Stimulated activated CD4-positive, alpha-beta T cell treated with anti-CD3 and anti-CD28 coated beads, Interleukin-1b, Interleukin-23, amount 100 ng/mL, for 1 hour (primary cell): ENCODE data around the gene GNA12.

Source experiments
- DNase-seq, 2 donors: peaks; one replicate each; pipeline ENCODE4 v3.0.0-alpha.2; 2020; ENCODE audit warnings: low read depth in 2 of 2

Gene GNA12

DNA sequence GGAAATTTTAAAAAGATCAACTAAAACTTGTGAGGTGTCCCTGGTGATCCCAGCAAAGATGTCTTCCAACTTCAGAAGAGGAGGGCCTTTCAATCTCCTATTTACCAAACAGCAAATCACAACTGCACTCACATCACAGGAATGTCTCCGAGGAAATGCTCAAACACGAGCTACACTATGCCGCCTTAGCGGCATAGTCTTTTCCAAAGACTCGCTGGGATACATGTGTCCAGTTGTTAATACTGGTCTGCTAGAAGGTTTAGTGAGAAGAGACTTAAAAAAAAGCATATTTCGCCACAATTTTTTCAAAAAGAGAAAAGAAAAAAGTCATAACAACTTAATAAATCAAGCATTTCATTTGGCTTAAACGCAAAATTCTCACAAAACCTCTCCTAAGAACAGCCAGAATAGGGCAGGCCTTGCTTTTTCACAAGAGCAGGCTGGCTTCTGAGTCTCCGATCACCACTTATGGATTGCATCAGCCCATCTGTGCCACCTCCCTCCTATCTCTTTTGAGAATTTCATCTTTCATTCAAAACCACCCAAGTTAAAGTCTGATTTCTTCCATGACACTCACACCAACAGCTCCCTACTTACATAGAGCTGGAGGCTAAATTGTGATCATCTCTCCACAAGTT, 66.1 kb downstream of the GNA12 start:
- DNase-seq, result no peak

DNA sequence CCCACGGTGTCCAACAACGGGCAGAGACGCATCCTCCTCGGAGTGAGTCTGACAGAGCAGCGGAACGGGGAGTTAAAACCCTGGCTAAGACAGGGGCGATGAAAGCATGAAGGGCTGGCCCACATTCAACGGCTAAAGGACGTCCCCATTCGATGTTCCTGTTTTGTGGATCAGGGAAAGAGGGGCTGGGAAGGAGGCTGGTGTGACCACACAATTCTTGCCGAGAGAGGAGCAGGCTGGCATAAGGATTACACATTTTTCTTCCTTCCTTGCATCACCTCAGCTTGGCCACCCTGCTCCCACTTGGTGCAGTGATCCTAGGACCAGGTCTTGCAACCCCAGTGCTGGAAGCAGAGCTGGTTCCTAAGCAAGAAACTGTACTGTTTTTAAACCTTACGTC, 67.7 kb downstream of the GNA12 start:
- DNase-seq, result no peak

DNA sequence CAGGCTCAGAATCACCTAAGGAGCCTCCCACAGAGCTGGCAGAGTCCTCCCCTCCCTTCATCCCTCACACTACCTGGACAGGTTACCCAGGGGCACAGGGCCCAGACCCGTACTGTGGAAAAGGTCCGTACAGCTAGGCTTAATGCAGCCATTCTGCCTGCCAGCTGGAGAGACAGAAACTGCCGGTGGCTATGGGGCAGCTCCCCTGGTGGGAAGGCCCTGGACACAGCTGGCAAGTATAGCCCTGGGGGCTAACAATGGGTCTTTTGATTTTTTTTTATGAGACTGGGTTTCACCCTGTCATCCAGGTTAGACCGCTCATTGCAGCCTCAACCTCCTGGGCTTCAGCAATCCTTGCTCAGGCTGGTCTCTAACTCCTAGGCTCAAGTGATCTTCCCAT, 68.3 kb downstream of the GNA12 start:
- DNase-seq, result no peak

DNA sequence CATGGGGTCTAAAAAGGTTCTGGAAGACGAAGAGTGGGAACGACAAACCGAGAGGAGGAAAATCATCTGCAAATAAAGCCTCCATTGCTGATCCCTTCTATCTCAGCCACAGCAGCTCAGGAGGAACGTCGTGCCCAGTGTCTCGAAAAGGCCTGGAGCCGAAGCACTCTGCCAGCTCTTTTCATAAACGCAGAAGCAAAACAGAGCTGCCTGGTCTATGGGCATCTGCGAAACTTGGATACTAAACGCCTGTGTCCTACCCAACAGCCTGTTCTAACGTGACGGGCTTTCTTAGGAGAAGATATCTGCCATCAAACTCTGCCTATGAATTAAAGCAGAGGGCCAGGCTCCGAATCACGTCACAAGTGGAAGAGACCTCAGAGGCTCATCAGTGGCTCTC, 68.7 kb downstream of the GNA12 start:
- DNase-seq, result no peak

DNA sequence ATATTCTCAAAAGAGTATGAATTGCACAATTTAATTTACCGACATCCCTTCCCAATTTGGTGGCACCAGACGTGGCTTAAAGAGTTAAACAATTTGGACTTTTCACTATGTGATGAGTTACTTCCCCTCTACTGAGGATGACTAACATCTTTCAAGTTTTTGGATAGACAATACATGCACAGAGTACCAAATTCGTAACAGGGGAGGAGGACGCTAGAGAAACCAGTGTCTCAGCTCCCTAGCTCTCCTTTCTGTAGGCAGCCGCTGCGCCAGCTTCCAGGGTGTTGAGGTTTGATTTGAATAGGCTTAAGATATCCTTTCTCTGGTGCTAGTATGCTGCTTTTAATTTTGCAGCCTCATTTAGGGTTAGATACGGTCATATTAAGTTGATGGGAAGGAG, 69.2 kb downstream of the GNA12 start:
- DNase-seq, result no peak

DNA sequence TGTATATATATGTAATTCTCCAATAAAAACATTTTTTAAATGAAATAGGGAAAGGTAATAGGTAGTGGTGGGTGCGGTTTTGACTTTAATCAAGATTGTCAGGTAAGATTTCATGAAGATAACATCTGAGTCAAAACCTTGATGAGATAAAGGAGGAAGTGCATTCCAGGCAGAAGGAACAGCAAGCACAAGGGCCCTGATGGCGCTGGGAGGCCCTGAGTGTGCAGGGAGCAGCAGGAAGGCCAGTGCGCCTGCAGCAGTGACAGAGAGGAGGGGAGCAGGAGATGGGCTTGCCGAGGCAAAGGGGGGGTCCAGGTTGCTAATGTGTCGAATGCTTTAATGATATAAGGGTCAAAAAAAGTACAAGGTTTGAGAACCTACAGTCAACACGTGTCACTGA, 69.8 kb downstream of the GNA12 start:
- DNase-seq, result no peak

DNA sequence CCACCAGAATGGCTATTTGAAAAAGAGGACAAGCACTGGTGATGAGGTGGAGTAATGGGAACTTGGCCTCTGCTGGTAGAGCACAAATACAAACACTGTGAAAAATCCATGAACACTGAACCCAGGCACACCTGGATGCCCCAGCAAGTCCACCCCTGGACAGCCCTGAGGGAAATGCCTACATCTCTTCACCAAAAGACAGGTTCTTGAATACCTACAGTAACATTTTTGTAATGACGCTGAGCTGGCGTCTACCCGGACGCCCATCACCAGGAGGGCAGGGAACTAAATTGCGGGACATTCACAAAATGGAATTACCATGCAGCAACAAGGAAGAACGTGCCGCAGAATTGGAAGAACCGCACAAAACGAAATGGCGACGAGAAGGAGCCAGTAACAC, 70.5 kb downstream of the GNA12 start:
- no peak for DNase-seq

DNA sequence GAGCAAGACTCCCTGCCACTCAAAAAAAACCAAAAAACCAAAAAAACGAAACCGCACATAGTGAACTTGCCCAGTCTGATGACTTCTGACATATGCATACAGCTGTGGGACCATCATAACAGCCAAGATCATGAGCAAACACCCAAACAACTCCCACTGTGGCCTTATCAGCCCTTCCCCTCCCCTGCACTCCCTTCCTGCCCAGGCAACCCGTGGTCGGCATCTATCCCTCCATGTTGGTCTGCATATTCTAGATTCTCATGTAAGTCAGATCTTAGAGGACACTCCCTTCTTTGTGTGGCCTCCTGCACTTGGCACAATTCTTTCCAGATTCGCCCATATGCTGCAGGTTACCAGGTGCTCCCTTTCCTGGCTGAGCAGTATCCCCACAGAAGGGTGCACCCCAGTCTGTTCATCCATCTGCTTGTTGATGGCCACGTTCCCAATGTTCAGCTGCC, 72.8 kb downstream of the GNA12 start:
- no peak for DNase-seq

DNA sequence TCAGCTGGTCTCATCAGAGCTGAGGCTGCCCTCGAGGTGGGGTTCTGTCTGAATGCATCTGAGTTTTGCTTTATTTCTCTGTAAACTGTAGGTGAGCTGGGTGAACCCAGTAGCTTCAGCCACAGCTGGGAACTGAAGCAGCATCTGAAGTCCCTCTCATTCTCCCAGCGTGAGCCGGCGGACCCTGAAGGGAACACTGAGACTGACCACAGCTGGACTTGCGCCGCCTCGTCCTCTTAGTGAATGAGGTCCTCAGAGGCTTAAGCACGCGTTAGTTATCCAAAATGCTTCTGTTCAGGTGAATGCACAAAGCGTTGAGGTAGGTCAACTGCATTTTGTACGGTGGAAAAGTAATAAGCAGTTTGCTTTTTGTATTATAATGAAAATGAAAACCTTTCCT, 79.5 kb downstream of the GNA12 start:
- DNase-seq, result no peak

DNA sequence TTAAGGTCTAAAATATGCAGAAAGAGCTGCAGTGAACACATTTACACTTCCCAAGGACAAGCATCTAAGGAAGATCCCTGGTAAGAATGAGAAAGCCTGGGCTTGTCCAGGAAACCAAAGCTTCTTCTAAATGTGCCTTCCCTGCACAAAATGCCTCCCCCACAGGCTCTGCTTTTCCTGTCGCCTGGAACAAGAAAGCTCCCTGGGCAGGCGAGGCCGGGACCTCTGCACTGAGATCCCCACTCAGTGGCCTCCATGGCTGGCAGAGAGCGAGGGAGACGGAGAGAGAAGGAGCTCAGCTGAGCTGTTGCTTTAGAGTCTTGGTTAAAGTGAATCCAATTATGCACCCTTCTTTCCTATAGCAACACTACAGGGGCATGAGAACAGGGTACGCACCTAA, 80.5 kb downstream of the GNA12 start:
- no peak for DNase-seq

DNA sequence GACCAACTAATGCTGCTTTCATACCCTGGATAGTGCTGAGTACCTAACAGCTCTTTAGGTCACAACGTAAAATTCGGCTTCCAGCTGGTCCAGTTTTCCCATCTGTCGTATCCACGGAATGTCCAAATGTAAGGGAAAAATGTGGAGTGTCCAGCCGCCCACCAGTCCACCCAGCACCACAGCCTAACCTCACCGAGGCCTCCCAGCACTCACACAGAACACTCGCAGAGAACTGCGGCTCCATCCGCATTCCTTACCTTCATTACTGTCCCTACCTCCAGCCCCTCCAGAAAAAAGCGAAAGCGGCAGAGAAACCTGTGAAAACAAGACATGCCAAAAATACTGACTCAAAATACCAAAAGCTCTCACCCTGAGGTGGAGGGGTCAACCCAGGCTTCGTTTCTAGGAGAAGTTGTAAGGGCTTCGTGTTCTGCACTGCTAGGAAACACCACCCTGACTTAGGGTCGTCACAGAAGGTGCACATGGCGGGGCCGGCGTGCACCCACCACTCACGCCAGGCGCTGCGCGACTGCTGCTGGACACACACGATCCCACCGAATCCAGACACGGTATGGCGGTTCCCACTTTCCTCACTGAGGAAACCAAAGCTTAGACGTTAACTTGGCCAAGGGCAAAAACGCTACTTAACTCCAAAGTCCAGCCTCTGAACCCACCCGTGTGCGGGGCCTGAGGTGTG, 82.2 kb downstream of the GNA12 start:
- DNase-seq, result no peak

DNA sequence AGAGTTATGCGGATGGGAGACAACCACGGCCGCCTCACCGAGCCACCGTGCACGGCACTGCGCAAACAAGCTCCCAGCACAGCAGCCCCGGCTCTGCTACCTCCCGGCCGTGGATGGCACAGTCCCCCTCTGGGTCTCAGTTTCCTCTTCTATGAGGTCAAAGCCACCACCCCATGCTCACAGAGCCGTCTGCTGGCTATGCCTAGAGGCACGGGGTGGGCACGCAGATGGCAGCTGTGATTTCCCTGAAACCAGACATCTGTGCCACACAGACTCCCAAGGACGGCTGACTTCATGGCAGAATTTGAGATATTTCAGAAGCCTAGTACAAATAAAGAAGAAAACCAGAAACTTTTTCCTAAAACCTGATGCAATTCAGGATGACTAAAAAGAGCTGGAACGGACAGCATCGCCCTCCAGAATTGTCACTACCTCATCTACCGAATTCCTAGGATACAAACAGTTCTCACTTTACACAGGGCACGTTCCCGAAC, 82.9 kb downstream of the GNA12 start:
- DNase-seq, result no peak

DNA sequence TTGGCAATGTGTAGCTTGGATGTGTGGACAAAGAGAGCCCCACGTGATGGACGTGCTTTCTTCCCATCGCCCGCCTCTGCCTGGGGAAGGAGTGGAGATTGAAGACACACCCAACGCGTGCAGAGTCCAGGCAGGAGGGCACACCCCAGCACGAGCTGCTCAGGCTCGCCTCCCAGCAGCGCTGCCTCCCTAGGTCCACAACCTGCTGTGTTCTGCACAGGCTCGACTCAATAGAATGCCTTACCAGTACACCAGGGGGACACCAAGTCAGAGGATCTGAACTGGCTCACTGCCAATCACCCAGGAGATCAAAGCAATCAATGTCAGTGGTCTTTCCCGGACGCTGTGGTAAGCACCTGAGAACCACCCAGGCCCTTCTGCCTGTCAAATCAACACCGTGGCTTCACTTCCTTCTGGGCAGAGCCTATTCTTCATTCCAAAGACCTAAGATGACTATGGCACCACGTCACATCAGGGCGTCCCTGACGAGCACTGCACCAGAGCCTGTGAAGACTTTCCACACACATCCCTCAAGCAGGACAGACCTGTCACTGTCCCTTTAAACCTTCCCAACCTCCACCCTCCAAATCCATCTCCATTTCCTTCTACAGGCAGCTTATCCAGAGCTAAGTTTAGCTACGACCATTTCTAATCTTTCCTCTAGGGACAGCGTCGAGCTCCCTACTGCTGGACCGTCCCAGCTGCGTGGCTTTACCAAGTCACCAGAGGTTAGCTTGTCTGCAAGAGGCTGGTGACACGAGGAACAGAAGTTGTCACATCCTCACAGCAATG, 83.8 kb downstream of the GNA12 start:
- no peak for DNase-seq

DNA sequence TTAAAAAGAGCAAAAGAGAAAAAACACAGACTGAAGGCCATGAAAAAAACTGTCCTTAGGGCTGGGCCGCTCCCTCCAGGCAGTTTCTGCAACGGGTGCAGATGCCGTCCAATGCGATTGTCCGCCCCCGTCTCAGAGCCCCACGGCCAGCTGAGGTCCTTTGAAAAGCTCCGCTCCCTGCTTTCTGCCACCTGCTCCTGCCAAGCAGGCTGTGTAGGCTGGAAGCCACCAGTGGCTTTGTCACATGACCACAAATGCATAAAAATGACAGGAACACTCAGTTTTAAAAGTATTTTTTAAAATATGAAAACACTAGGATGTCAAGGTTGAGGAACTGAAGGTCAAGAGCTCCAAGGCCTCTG, 84.4 kb downstream of the GNA12 start:
- no peak for DNase-seq

DNA sequence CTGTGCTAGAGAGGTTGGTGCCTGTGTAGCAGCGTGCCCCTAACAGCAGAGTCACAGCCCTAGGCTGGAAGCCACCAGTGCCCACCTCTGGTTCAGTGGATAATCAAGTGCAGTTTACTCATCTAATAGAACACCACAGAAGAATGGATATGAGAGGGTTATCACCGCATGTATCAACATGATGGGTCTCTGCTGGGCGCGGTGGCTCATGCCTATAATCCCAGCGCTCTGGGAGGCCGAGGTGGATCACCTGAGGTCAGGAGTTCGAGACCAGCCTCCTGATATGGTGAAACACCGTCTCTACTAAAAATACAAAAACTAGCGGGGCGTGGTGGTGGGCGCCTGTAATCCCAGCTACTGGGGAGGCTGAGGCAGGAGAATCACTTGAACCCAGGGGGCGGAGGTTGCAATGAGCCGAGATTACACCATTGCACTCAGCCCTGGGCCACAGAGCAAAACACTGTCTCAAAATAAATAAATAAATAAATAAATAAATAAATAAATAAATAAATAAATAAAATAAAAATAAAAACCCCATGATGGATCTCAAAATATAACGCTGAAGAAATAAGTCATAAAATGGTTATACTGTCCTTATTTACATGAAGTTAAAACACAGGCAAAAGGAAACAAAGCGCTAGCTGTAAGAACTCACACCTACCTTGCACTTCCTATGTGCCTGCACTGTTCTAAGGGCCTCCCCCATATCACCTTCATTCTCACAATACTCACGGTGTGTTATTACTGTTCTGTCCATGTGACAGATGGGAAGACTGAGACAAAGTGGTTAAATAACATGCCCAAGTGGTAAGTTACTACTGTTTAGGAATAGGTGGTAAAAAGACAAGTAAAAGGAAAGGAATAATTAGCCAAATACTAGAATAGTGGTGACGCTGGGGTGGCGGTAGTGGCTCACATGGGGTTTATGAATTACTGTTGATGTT, 85.2 kb downstream of the GNA12 start:
- DNase-seq, result no peak

DNA sequence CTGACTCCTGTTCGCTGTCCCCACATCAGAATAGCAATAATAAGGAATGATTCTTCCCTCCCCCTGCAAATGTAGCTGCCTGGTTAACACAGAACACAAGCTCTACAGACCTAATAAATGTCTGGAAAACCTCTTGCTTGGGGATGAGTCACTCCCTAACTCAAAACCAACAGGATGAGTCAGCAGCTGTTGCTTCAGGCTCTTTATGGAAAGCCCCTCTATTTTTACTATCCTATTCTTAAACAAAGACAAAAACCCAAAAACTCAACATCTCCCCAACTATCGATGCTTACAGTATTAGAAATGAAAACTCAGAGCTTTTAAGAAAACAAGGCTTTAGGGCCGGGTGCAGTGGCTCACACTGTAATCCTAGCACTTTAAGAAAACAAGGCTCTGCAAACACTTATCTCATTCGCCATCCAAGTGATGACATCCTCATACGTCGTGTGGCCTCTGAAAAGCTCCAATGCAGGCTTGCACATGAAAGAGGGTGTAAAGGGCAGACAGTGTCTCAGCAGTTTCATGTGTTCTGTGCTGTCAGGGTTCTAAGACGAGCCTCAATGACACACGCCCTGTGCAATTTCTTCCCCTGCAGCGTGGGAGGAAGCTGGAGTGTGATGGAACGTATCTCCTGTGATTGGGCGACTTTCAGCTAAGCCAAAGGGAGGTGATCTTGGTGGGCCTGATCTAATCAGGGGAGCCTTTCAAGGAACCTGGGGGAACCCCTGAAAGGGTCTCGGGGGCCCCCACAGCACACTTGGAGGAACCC, 86.0 kb downstream of the GNA12 start:
- peak; percentile 7 to 35 for DNase-seq

DNA sequence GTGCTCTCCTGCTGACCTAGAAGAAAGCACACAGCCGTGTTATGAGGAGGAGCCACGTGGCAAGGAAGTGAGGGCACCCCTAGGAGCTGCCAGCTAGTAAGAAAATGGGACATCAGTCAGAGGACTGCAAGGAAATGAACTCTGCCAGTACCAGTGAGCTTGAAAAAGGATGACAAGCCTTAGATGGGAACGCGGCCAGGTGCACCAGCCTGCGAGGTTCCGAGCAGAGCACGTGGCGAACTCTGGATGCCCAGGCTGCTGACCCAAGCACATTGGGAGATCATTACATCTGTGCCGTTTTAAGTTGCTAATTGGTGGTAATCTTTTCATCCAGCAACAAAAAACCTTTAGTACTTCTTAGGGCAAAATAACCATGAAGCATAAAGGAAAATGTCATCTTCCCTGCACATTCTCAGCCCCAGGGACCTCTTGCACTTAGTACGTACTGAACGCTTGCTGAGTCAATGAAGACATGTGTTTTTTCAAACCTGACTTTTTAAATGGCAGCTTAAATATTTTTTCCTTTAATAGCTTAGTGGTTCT, 86.7 kb downstream of the GNA12 start:
- DNase-seq, result no peak

DNA sequence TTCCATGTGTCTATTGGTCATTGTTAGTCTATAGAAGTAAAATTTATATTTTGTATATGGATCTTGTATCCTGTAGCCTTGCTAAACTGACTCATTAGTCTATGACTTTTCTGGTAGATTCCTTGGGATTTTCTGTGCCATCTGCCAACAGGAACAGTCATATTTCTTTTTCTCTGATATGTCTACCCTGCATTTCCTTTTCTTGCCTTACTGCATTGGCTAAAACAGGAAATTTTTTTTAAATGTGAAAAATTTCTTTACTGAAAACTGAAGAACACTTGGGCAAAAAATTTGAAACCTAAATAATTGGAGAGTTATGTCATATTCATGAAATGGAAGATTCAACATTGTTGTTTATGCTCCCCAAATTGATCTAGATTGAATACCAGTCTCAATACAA, 88.6 kb downstream of the GNA12 start:
- no peak for DNase-seq

DNA sequence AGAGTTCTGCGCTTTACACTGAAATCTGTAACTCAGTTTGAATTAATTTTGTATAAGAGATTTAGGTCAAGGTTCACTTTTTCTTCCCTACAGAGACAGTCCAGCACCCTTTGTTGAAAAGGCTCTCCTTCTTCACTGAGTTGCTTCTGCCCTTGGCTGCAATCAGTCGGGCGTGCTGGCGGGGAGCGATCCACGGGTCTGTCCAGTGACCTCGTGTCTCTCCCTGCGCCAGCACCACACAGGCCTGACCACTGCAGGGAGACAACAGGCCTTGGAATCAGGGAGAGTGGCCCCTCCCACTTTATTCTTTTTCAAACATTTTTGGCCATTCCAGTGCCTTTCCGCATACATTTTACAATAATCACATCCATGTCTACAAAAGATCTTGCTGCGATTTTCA, 89.2 kb downstream of the GNA12 start:
- no peak for DNase-seq

DNA sequence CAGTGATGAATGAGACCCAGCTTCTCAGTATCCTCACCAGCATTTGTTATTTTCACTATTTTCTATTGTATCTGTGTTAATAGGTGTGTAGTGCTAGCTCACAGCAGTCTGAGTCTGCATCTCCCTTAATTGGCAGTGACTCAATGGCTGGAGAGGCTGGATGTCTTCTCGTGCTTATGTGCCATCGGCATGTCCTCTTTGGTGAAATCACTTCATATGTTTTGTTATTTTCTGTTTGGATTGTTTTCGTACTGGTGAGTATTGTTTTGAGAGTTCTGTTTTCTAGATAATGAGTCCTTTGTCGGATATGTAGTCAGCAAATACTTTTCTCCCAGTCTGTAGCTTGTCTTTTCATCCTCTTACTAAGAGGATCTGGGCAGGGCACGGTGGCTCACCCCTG, 90.0 kb downstream of the GNA12 start:
- no peak for DNase-seq

DNA sequence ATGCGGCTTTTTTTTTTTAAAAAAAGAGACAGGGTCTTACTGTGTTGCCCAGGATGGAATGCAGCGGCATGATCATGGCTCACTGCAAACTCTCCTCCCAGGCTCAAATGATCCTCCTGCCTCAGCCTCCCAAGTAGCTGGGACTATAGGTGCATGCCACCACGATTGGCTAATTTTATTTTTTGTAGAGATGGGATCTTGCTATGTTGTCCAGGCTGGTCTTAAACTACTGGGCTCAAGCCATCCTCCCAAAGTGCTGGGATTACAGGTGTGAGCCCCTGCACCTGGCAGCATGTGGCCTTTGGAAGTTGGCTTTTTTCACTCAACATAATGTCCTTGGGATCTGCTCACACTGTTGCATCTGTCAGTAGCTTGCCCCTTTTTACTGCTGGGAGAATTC, 91.0 kb downstream of the GNA12 start:
- DNase-seq, result no peak
